Measurements from ENCODE around the gene INPP5A.

- TF ChIP-seq POLR2A (IDR thresholded peaks at IDR 0.05) (no peak), CTCF (IDR thresholded peaks at IDR 0.05) (no peak), POLR2AphosphoS5 (IDR thresholded peaks at IDR 0.05) (no peak)
These were observed 42.5 kb upstream of the INPP5A start for GRCh38 chr10:132494866-132495630.
